CD4-positive, alpha-beta T cell (primary cell): ENCODE data around the gene NTHL1. TPM values are rescaled to one million over a fixed set of nuclear protein-coding genes. Genes with fewer than 3 reads are reported as not detected.

Experiments used
- ATAC-seq: fragments of 200-7000 bp; cut with Tn5 transposase; one replicate; pipeline ENCODE4 v1.10.0; 2022; ENCODE audit warnings: mild to moderate bottlenecking; ENCODE audit not compliant: poor library complexity
- CTCF ChIA-PET: fragments of 350-600 bp; sonication (Branson Sonifier 250); formaldehyde crosslinking; loops from one replicate; lab custom pipeline; 2021; ENCODE audit warnings: antibody characterized with exemption, inconsistent platforms; lab: Charles Lee
- POLR2A ChIA-PET: fragments of 350-600 bp; sonication (Branson Sonifier 250); formaldehyde crosslinking; loops from one replicate; lab custom pipeline; 2021; ENCODE audit warnings: antibody characterized with exemption, inconsistent platforms; lab: Charles Lee
- DNase-seq, 14 experiments: peaks; one replicate each; pipeline ENCODE4 v3.0.0-alpha.2; 2013 to 2020; ENCODE audit warnings: mixed read lengths in 2 of 14
- H3K27ac ChIP-seq, 2 donors: one replicate each; pipeline versions ENCODE4 v1.5.1 to v1.7.0; 2013; ENCODE audit warnings: low read length in 2 of 2, low read depth in 1 of 2, mild to moderate bottlenecking in 1 of 2
- H3K27me3 ChIP-seq, 2 experiments: 1 replicate in 1 of 2; 2 replicates in 1 of 2; pipeline versions ENCODE4 v1.6.1 to v1.7.0; 2013; ENCODE audit warnings: low read length in 2 of 2, control low read depth in 1 of 2, mild to moderate bottlenecking in 1 of 2, moderate library complexity in 1 of 2; ENCODE audit not compliant: insufficient read depth in 2 of 2, control insufficient read depth in 1 of 2
- H3K36me3 ChIP-seq: one replicate; pipeline ENCODE4 v1.6.1; 2013; ENCODE audit warnings: low read length, control low read depth; ENCODE audit not compliant: insufficient read depth
- H3K4me1 ChIP-seq: one replicate; pipeline ENCODE4 v1.6.1; 2013; ENCODE audit warnings: low read length, control low read depth; ENCODE audit not compliant: insufficient read depth
- H3K4me3 ChIP-seq: one replicate; pipeline ENCODE4 v1.5.1; 2013; ENCODE audit warnings: mild to moderate bottlenecking, low read length, moderate library complexity
- H3K9me3 ChIP-seq, 2 experiments: 1 replicate in 1 of 2; 2 replicates in 1 of 2; pipeline versions ENCODE4 v1.6.1 to v1.7.0; 2013; ENCODE audit warnings: low read length in 2 of 2, mild to moderate bottlenecking in 2 of 2, control low read depth in 1 of 2, moderate library complexity in 1 of 2; ENCODE audit not compliant: control insufficient read depth in 1 of 2, insufficient read depth in 1 of 2
- H3K27ac Mint-ChIP-seq: one replicate; pipeline ENCODE4 v1.8.0; 2020; ENCODE audit warnings: mixed read lengths
- H3K27me3 Mint-ChIP-seq: one replicate; pipeline ENCODE4 v1.8.0; 2021; ENCODE audit warnings: mixed read lengths
- H3K36me3 Mint-ChIP-seq: one replicate; pipeline ENCODE4 v1.8.0; 2021; ENCODE audit warnings: low read depth, mixed read lengths
- H3K4me1 Mint-ChIP-seq: one replicate; pipeline ENCODE4 v1.8.0; 2021; ENCODE audit warnings: low read depth, mixed read lengths
- H3K4me3 Mint-ChIP-seq: one replicate; pipeline ENCODE4 v1.8.0; 2020; ENCODE audit warnings: mild to moderate bottlenecking, mixed read lengths
- H3K9me3 Mint-ChIP-seq: one replicate; pipeline ENCODE4 v1.8.0; 2020; ENCODE audit warnings: mixed read lengths
- intact Hi-C, 2 experiments: fragments of 100-400 bp; cut with DNase I in 1 of 2; cut with micrococcal nuclease in 1 of 2; formaldehyde crosslinking; loops; one replicate each; pipeline versions ENCODE4 v1.15.1 to v1.9.0; 2023 to 2025; cut with DNase I, micrococcal nuclease
- total RNA-seq, 174 experiments: library from RNA in 2 of 174; stranded (reverse) in 2 of 174; gene quantifications; one replicate each; pipeline ENCODE4 v1.2.3 and lab custom pipeline; 2021 to 2026
- TF ChIP-seq, protein P1 (sequence below): fragments of 200-600 bp; IDR thresholded peaks from one replicate; pipeline ENCODE4 v1.8.0; 2022; ENCODE audit warnings: antibody characterized with exemption, mild to moderate bottlenecking

NTHL1 gene
- total RNA-seq, 2 experiments from 2014 or later: 2.7 to 2.9 TPM

DNA sequence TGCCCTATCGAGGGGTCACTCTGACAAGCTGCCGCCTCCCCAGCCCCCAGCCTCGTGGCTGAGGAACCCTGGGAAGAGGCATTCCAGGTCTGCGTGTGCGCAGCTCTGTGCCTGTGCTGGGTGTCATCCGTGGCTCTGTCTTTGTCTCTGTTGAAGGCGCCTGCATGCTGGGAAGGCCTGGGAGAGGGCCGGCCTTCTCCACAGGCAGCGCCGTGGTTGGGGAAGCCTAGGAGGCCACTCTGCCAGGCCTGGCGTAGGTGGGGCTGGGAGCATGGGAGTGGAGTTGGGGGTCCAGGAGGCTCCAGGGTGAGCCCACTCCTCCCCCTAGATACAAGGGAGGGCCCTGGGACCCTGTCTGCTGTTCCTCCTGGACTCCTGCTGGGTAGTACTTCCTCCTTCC lies 17.6 kb downstream of the NTHL1 start:
- ATAC-seq (no peak), DNase-seq (no peak)
- H3K4me3 ChIP-seq: no peak overlapping the region
- no peak overlapping the region for H3K27ac Mint-ChIP-seq
- ChIA-PET CTCF (no interaction called here), POLR2A (no interaction called here)
- H3K36me3 ChIP-seq: no peaks in the 10 kb centered on the region
- H3K27ac ChIP-seq: no peak overlapping the region
- H3K9me3 Mint-ChIP-seq: no peaks in the 10 kb centered on the region
- peaks cover 22% of the 10 kb centered on the region for H3K4me1 ChIP-seq
- H3K36me3 Mint-ChIP-seq: no peaks in the 10 kb centered on the region
- peaks cover 6% of the 10 kb centered on the region for H3K4me1 Mint-ChIP-seq
- TF ChIP-seq, protein P1, sequence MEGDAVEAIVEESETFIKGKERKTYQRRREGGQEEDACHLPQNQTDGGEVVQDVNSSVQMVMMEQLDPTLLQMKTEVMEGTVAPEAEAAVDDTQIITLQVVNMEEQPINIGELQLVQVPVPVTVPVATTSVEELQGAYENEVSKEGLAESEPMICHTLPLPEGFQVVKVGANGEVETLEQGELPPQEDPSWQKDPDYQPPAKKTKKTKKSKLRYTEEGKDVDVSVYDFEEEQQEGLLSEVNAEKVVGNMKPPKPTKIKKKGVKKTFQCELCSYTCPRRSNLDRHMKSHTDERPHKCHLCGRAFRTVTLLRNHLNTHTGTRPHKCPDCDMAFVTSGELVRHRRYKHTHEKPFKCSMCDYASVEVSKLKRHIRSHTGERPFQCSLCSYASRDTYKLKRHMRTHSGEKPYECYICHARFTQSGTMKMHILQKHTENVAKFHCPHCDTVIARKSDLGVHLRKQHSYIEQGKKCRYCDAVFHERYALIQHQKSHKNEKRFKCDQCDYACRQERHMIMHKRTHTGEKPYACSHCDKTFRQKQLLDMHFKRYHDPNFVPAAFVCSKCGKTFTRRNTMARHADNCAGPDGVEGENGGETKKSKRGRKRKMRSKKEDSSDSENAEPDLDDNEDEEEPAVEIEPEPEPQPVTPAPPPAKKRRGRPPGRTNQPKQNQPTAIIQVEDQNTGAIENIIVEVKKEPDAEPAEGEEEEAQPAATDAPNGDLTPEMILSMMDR: no peak
- no peak overlapping the region for H3K4me3 Mint-ChIP-seq
- no peaks in the 10 kb centered on the region for H3K9me3 ChIP-seq
- no peaks in the 10 kb centered on the region for H3K27me3 Mint-ChIP-seq
- peaks cover 0 to 2% of the 10 kb centered on the region in 2 experiments for H3K27me3 ChIP-seq
- intact Hi-C loops: no loop called here

DNA sequence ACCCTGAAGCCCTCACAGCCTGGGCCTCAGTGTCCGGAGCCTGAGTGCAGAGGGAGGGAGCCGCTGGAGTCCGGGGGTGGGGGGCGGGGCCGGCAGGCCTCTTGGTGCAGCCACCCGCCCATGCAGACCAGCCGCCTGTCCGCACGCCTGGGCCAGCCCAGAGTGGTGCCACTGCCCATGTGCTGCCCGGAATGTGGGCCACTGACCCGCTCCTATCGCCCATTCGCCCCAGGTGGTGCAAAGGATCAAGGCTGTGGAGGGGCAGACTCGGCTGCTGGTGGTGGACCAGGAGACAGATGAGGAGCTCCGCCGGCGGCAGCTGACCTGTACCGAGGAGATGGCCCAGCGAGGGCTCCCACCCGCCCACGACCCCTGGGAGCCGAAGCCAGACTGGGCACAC lies 18.3 kb downstream of the NTHL1 start:
- peaks cover 7% of the 10 kb centered on the region for H3K4me1 Mint-ChIP-seq
- ATAC-seq (no peak), DNase-seq (no peak)
- no peaks in the 10 kb centered on the region for H3K27me3 Mint-ChIP-seq
- TF ChIP-seq, protein P1: no peak
- Histone ChIP-seq H3K27ac (no peak overlapping the region), H3K36me3 (no peaks in the 10 kb centered on the region), H3K4me1 (peaks cover 23% of the 10 kb centered on the region), H3K4me3 (no peak overlapping the region), H3K27me3 (peaks cover 0 to 2% of the 10 kb centered on the region in 2 experiments), H3K9me3 (no peaks in the 10 kb centered on the region)
- intact Hi-C loops: loop anchor here in 1 of 2 experiments (5.0 to 10.0 kb wide), 2 partner anchors 225 to 458 kb away; partner anchors contain the start of gene ECI1
- no peak overlapping the region for H3K4me3 Mint-ChIP-seq
- POLR2A ChIA-PET: no interaction called here
- H3K36me3 Mint-ChIP-seq: no peaks in the 10 kb centered on the region
- no peak overlapping the region for H3K27ac Mint-ChIP-seq
- CTCF ChIA-PET: no interaction called here
- H3K9me3 Mint-ChIP-seq: no peaks in the 10 kb centered on the region

DNA sequence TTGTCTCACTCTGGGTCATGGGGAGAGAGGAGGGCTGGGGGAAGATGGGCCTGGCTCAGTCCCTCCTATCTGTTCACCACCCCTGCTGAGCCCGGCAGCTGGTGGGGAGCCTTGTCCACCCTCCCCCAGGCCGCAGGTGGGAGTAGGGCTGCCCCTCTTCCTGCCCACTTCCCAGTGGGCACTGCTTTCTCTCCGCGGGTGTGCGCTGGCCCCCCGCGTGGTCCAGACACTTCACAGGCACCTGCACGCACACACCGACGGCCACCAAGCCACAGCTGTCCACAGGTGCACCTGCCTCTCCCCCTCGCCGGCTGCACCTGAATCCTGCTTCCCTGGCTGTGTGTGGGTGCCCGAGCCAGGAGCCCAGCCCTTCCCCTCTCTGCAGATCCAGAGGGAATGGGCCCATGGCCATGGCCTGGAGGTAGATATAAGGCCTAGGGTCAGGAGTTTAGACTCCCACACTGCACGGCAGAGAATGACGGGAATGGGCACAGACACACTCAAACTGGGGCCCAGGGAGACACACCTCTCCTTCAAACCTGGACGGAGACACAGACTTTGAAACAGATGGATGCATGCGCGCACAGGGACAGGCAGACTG lies 18.9 kb downstream of the NTHL1 start:
- intact Hi-C loops: loop anchor here in 1 of 2 experiments (5.0 to 10.0 kb wide), 2 partner anchors 226 to 459 kb away; partner anchors contain the start of gene ECI1
- Histone ChIP-seq H3K4me3 (no peak overlapping the region), H3K36me3 (no peaks in the 10 kb centered on the region), H3K4me1 (peaks cover 29% of the 10 kb centered on the region), H3K27ac (no peak overlapping the region), H3K27me3 (peaks cover 0 to 2% of the 10 kb centered on the region in 2 experiments), H3K9me3 (no peaks in the 10 kb centered on the region)
- H3K4me3 Mint-ChIP-seq: no peak overlapping the region
- ATAC-seq (no peak), DNase-seq (no peak)
- ChIA-PET CTCF (interaction anchor here (2.3 kb wide), 1 partner anchor 112 kb away, joined by 8 read pairs; no protein-coding TSS in a partner anchor), POLR2A (interaction anchor here (1.5 kb wide), 1 partner anchor 186 kb away, joined by 3 read pairs; the partner anchor contains the start of gene PGP)
- H3K9me3 Mint-ChIP-seq: no peaks in the 10 kb centered on the region
- TF ChIP-seq, protein P1: no peak
- H3K36me3 Mint-ChIP-seq: no peaks in the 10 kb centered on the region
- H3K4me1 Mint-ChIP-seq: peaks cover 11% of the 10 kb centered on the region
- H3K27me3 Mint-ChIP-seq: no peaks in the 10 kb centered on the region
- no peak overlapping the region for H3K27ac Mint-ChIP-seq
